KOPT-K1 (cell line): Measurements from ENCODE around the gene SHLD1.
"Not testable (repeated sequence)": the region's sequence is repeated elsewhere in the genome, so short reads cannot be mapped to it uniquely, and the experiment has no call there.

Source experiments
- H3K27ac ChIP-seq: fragments of 200-600 bp; sonication (generic); 2 replicates; pipeline ENCODE4 v1.5.1; 2016; ENCODE audit warnings: antibody characterized with exemption, mild to moderate bottlenecking, low read depth, low read length; ENCODE audit not compliant: poor library complexity, severe bottlenecking
- H3K36me3 ChIP-seq: fragments of 200-600 bp; sonication (generic); 2 replicates; pipeline ENCODE4 v1.5.1; 2017; ENCODE audit warnings: antibody characterized with exemption, mild to moderate bottlenecking, low read length, moderate library complexity; ENCODE audit not compliant: insufficient read depth
- H3K9me3 ChIP-seq: fragments of 200-600 bp; sonication (generic); 2 replicates; pipeline ENCODE4 v1.5.1; 2017; ENCODE audit warnings: antibody characterized with exemption, low read length, mild to moderate bottlenecking; ENCODE audit not compliant: insufficient read depth, poor library complexity, severe bottlenecking

Gene SHLD1

GRCh38 chr20:5784735-5785134, 34.5 kb downstream of the SHLD1 start:
- Histone ChIP-seq H3K36me3 (peaks cover 36% of the 10 kb centered on the region), H3K27ac (no peak overlapping the region), H3K9me3 (no peaks in the 10 kb centered on the region)

GRCh38 chr20:5785146-5785545, 34.9 kb downstream of the SHLD1 start:
- no peaks in the 10 kb centered on the region for H3K9me3 ChIP-seq
- H3K36me3 ChIP-seq: peaks cover 39% of the 10 kb centered on the region
- H3K27ac ChIP-seq: no peak overlapping the region

GRCh38 chr20:5786930-5787795, 37.0 kb downstream of the SHLD1 start:
- peaks cover 23% of the 10 kb centered on the region for H3K36me3 ChIP-seq
- no peak overlapping the region for H3K27ac ChIP-seq
- no peaks in the 10 kb centered on the region for H3K9me3 ChIP-seq

- Histone ChIP-seq H3K27ac (no peak overlapping the region), H3K9me3 (no peaks in the 10 kb centered on the region), H3K36me3 (peaks cover 20% of the 10 kb centered on the region)
These were observed 37.6 kb downstream of the SHLD1 start for GRCh38 chr20:5787796-5788165.

- H3K9me3 ChIP-seq: no peaks in the 10 kb centered on the region
- H3K27ac ChIP-seq: no peak overlapping the region
- H3K36me3 ChIP-seq: peaks cover 23% of the 10 kb centered on the region
These were observed 38.2 kb downstream of the SHLD1 start for GRCh38 chr20:5788385-5788895.

- Histone ChIP-seq H3K27ac (no peak overlapping the region), H3K9me3 (no peaks in the 10 kb centered on the region), H3K36me3 (peaks cover 28% of the 10 kb centered on the region)
These were observed 39.6 kb downstream of the SHLD1 start for GRCh38 chr20:5789827-5790226.

GRCh38 chr20:5793916-5794315, 43.7 kb downstream of the SHLD1 start:
- H3K9me3 ChIP-seq: no peaks in the 10 kb centered on the region
- H3K27ac ChIP-seq: no peak overlapping the region
- H3K36me3 ChIP-seq: peaks cover 23% of the 10 kb centered on the region

GRCh38 chr20:5796331-5797040, 46.3 kb downstream of the SHLD1 start:
- Histone ChIP-seq H3K27ac (no peak overlapping the region), H3K36me3 (peaks cover 13% of the 10 kb centered on the region), H3K9me3 (no peaks in the 10 kb centered on the region)

GRCh38 chr20:5797165-5797564, 47.0 kb downstream of the SHLD1 start:
- H3K36me3 ChIP-seq: peaks cover 16% of the 10 kb centered on the region
- H3K27ac ChIP-seq: no peak overlapping the region
- no peaks in the 10 kb centered on the region for H3K9me3 ChIP-seq

GRCh38 chr20:5797843-5798462, 47.8 kb downstream of the SHLD1 start:
- no peak overlapping the region for H3K27ac ChIP-seq
- no peaks in the 10 kb centered on the region for H3K9me3 ChIP-seq
- peaks cover 21% of the 10 kb centered on the region for H3K36me3 ChIP-seq

- H3K36me3 ChIP-seq: peaks cover 10% of the 10 kb centered on the region; the same call in 1 of the 2 replicates
- not testable (repeated sequence) for H3K9me3 ChIP-seq, H3K27ac ChIP-seq
These were observed 53.6 kb downstream of the SHLD1 start for GRCh38 chr20:5803754-5804303.

- Histone ChIP-seq H3K36me3 (peaks cover 10% of the 10 kb centered on the region; the same call in 1 of the 2 replicates), H3K9me3 (no peaks in the 10 kb centered on the region), H3K27ac (no peak overlapping the region)
These were observed 56.5 kb downstream of the SHLD1 start for GRCh38 chr20:5806457-5807263.

- Histone ChIP-seq H3K36me3 (peaks cover 5% of the 10 kb centered on the region; the same call in 1 of the 2 replicates), H3K27ac (no peak overlapping the region), H3K9me3 (no peaks in the 10 kb centered on the region)
These were observed 57.2 kb downstream of the SHLD1 start for GRCh38 chr20:5807431-5807830.

- Histone ChIP-seq H3K27ac (no peak overlapping the region), H3K9me3 (no peaks in the 10 kb centered on the region), H3K36me3 (no peaks in the 10 kb centered on the region)
These were observed 58.7 kb downstream of the SHLD1 start for GRCh38 chr20:5808901-5809300.
